HG03066 (cell line): ENCODE results near the gene KLK10.

Source experiments
- ATAC-seq: cut with Tn5 transposase; IDR thresholded peaks from one replicate; pipeline ENCODE4 v1.9.1; 2021; ENCODE audit warnings: low read depth; ENCODE audit not compliant: unreplicated experiment

The KLK10 gene

GRCh38 chr19:51027126-51027806 is 7.8 kb upstream of the KLK10 start:
- ATAC-seq: no peak

DNA sequence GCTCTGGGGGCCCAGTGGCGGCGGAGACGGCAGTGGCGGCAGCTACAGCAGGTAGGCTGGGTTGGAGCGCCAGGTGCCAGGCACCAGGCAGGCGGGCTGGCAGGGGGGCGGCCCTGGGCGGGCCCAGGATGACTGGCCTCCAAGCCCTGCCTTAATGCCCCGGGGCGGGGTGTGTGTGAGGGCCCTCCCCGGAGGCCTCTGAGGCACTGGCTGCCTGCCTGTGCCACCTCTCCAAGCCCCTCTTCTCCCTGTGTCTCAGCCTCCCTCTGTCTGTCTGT is 7.0 kb upstream of the KLK10 start, which contains the start of gene KLK11:
Gene KLK11, minus strand, starts transcription at position 63 of the 278 bp plus-strand sequence. CDS start 985 bp downstream, outside the sequence.
- no peak for ATAC-seq

- ATAC-seq: no peak
These were observed 6.5 kb upstream of the KLK10 start for GRCh38 chr19:51025809-51026553.

- ATAC-seq: no peak
These were observed 5.9 kb upstream of the KLK10 start for GRCh38 chr19:51025401-51025800.

- ATAC-seq: no peak
These were observed 5.4 kb upstream of the KLK10 start for GRCh38 chr19:51024924-51025323.

- ATAC-seq: no peak
These were observed 4.4 kb upstream of the KLK10 start for GRCh38 chr19:51023946-51024345.

DNA sequence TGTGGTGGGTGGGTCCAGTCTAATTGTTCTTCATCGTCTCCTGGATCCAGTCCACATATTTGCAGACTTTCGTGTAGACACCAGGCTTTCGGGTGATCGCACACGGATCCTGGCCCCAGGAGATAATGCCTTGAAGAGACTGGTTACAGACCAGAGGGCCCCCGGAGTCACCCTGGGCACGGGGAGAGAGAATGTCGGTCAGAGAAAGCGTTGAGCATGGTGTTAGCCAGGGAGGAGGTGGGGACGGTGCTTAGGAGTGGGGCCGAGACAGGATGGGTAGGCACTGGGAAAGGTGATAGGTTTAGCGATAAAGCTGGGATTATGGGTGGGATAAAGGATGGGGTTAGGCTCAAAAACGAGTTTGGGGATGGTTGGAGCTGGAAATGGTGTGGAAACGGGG is 3.0 kb upstream of the KLK10 start:
- ATAC-seq: no peak

DNA sequence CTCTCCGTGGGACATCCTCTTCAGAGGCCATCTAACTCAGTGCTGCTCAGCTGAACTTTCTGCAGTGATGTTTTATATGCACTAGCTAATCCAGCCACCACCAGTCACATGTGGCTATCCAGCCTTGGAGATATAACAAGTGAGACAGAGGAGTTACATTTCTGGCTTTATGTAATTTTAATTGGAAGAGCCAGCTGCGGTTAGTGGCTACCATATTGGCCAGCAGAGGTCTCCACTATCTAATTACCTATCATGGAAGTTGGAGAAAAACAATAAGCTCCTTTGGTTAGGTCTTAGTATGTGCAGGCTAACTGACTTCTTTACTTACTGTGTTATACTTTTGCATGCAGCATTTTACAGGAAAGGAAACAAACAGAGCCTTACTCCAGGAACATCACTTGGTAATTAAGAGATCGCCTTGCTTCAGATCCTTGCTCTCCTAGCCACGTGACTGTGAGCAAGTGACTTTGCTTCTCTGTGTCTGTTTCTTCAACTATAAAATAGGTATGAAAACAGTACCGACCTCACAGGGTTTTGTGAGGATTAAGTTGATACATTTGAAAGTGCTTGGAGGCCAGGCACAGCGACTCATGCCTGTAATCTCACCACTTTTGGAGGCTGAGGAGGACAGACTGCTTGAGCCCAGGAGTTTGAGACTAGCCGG is 1.6 kb upstream of the KLK10 start:
- no peak for ATAC-seq

DNA sequence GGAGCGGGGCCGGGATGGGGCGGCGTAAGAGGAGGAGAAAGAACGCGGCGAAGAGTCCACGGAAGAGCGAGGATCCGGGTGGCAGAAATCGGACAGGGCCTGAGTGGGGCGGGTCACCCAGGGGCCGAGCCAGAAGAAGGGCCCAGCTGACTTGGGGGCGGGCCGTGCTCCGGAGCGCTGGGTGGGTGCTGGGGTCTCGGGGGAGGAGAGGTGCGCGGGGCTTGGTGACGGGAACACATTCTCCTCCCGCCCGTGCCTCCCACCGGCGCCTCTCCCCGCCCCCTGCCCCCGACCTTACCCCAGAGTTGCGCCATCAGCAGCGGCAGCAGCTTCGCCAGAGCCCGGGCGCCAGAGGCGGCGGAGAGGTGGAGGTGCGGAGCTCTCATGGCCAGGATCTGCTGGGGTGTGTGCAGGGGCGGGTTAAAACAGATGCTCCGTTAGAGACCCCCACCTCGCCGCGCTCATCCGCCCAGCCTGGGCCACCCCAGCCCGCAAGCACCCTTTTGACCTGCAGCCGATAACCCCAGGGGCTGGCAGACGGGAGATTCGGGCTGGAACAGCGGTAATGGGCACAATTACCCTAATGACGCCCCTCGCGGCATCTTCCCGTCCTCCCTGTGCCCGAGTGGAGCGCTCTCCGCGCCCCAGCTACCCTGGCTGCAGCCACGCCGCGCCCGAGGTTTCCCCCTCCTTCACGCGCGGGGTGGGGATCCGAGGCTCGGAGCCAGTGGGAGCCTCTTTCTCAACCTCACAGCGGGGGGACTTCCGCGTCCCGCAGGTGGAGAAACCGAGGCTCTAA is 565 bp downstream of the KLK10 start:
- no peak for ATAC-seq

DNA sequence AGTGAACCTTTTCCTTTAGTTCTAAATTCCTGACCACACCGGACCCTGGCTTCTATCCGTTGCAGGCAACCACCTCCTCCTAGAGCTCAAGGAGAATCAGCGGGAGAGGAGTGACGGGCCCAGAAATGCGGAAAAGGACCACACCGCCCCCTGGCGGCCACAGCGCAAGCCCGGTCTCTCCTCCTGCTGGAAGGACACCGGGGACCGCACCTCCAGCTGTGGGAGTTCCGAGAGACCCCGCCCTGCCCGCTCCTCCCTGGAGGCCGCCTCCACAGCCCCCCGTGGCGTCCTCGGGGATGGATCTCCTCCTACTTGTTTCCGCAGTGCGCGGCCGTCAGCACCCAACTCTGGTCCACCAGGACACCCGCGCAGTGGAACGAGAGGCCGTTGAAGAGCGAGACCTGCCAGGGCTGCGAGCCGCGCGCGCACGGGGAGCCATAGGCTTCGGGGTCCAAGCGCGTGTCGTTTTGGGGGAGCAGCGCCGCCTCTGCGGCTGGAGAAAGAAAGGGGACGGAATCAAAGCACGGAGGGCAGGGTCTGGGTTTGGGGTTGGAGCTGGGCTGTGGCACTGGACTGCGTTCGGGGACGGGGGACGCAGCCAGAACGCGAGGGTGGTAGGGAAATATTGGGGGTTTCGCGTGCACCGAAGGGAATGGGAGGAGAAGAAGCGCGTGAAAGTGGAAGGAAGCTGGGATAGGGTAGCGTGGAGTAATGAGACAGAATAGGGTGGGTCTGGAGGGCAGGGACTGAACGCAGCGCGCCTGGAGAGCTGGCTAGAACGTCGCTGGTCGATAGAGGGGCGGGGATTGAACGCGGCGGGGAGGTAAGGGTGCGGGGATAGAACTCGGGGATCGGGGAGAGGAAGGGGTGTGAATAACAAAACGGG is 2.5 kb downstream of the KLK10 start:
- no peak for ATAC-seq

GRCh38 chr19:51015691-51016267 is 3.7 kb downstream of the KLK10 start:
- no peak for ATAC-seq

DNA sequence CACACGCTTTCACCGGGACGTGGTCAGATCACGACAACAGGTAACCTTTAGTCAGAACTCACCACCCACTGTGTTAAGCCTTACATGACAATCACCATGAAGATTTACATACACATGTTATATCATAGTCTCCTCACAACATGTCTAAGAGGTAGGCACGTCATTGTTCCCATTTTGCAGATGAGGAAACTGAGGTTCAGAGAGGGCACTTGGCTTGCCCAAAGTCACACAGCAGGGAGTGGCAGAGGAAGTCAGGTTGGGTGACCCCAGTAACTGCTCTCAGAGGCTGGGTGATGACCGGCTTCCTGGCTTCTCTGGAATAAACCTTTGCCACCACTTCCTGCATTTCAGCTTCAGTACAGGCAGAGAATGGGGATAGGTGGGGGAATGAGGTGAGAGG is 5.3 kb downstream of the KLK10 start:
- no peak for ATAC-seq

DNA sequence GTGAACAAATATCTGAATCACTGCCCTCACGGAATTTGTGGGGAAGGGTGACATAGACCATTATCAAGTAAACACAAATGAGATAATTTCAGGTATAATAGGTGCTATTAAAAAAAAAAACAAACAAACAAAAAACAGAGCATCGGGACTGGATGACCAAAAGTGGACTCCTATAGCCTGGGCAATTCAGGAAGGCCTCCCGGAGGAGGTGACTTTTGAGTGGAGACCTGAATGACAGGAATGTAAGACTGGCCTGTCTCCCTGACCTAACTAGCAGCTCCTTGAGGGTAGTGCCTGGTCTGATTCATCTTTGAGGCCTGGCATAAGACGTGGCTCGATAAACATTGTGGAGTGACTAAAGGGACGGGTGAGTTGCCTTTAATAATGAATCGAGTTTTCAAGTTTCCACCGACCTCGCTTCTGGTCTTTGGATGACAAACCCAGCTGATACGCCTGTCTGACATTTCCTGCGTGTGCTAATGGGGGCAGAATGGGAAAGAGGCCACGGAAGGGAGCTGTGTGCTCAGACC is 6.8 kb downstream of the KLK10 start:
- ATAC-seq: no peak

DNA sequence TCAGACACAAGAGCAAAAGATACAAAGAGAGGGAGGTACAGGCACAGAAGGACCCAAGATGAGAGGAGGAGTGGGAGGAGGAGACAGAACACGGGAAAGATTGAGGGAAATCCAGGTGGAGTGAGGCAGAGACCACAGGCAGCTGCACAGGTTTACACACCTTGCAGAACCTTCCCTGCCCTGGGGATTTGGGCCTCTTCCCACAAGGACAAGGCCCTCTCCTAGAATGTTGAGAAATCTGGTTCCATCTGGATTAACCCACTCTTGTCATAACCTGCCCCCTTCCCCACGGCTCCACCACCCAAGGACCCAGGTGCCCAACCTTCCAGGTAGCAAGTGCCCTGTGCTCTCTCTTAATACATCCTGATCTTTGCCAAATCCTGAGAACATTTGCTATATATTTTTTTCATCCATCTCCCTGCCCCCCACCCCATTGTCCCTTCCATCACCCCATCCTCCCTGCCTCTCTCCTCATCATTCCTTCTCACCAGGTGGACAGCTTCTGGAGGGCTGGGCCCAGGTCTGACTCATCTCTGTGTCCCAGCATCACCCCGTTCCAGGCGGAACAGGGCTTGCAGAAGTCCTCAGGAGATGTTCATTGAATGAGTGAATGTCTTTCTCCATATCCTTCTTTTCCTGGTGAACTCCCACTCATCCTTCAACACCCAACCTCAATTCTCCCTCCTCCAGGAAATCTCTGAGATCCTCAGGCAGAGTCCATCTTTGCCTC is 9.3 kb downstream of the KLK10 start:
- no peak for ATAC-seq

DNA sequence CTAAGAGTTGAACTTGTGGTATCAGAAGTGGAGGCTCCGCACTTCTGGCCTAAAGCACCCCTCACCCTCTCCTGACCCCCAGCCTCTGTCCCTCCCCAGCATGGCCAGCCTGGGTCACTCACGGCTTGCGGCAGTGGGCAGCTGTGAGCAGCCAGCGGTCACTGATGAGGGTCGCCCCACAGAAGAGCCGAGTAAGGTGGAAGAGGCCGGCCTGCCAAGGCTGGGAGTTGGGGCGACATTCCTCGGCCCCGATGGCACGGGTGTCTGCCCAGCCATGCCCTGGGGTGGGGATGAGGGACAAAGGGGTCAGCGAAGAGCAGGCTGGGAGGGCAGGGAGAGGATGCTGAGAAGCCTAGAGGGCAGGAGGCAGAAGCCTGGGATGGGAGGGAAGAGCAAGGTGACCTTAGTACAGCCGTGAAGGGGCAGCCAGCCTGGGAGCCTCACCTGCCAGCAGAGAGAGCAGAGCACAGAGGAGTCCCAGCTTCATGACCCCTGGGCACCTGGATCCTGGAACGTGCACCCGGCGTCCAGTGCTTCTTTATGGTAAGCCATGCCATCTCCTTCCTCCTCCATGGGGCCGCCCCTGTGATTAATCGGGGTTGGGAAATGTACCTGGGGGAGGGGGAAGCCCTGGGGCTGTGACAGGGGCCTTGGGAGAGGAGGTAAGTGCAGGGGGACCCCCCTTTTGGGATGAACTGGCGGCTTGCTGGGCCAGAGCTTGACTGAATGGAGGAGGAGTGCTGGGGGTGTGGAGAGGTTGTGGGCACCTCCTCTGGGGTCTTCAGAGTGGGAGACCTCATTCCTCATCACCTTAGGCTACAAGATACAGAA is 10.2 kb downstream of the KLK10 start:
- no peak for ATAC-seq

- ATAC-seq: no peak
These were observed 12.0 kb downstream of the KLK10 start for GRCh38 chr19:51007488-51007887.

DNA sequence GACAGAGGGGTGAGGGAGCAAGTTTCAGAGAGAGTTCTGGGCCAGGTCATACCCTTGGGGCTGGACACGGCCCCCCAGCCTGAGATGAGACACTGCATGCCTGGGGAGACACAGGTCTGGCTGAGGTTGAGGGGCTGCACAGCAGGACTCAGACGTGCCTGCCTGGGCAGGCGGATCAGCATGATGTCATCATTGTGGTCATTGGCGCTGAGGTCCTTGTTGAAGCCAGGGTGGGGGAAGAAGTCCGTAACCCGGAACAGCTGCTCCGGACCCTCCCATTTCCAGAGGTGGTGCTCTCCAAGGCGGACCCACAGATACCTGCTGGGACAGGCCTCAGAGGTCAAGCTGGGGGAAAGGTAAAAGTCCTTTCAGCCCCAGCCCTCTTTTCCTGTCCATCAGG is 13.1 kb downstream of the KLK10 start:
- ATAC-seq: no peak

DNA sequence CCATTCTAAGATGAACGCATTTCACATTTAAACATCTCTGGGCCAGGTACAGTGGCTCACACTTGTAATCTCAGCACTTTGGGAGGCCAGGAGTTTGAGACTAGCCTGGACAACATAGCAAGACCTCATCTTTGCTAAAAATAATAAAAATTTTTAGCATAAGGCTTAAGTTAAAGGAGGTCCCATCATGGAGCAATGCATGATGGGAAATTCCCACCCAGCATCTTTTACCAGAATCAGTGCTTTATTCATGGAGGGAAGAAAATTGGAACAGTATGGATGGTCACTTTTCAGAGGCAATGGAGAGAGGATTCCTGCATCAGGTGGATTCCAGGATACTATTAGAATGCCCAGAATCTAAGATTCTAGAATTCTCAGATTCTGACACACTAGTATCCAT is 14.3 kb downstream of the KLK10 start:
- no peak for ATAC-seq
